GM18951 (cell line): ENCODE measurements around the gene ULK4.
"Not testable (repeated sequence)": the region's sequence is repeated elsewhere in the genome, so short reads cannot be mapped to it uniquely, and the experiment has no call there.

Source experiments
- POLR2A ChIP-seq: IDR thresholded peaks from 4 replicates; pipeline ENCODE4 v1.6.1; 2011; ENCODE audit warnings: mild to moderate bottlenecking; ENCODE audit not compliant: insufficient read length, insufficient read depth; ENCODE audit errors: extremely low read depth
- in situ Hi-C: fragments of 300-500 bp; cut with MboI; formaldehyde crosslinking; loops from one replicate; pipeline ENCODE4 v1.12.0; 2022; ENCODE audit warnings: low sequenced_read_pairs, mixed read lengths, inconsistent platforms; ENCODE audit not compliant: unreplicated experiment

ULK4 gene

DNA sequence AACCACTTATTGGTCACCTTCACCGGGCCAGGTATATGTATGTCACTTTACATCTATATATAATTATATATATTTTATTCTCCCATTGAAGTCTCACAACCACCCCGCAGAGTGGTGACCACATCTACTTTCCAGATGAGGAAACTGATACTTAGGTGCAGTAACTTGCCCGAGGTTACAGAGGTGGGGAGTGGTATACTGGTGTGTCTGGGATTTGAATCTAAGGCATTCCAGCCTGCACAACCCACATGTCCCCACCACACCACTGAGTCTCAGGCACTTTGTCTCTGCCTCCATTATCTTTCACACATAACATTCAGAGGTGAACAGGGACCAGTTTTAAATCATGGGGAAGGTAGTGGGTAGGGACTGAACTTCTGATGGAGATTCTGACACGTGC is 501.2 kb downstream of the ULK4 start:
- in situ Hi-C loops, result no loop called here
- no peak for TF ChIP-seq POLR2A

DNA sequence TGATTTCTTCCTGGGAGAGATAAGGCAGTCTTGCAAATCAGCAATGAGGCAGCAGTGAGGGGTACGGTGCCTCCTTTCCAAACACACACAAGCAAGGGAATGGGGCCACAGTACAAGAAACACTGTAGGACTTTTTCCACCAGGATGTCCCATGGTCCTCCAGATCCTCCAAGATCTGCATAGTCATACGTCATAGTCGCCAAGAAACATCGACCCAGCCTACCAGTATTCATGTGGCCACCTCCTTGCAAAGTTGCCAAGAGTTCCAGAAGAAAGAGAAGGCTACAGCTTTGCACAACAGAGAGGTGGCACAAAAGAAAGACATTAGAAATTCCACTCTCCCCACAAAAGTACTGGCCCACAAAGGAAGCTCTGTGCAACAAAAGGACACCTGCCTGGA is 504.7 kb downstream of the ULK4 start:
- no peak for TF ChIP-seq POLR2A
- in situ Hi-C loops, result no loop called here

DNA sequence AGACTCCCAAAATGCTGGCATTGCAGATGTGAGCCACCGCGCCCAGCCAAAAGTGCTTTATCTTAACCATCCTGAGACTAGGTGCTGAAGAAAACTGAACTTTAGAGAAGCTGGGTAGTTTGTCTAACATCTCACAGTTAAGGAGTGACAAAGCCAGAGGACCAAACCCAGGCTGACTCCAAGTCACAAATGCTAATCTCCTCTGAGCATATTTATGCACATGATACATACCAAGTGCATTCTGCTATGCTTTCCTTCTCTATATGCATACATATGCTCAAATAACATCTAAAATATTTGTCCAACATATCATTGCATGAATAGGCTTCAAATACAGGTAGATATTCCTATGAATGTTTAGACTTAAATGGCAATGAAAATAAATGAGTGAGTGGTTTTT is 505.7 kb downstream of the ULK4 start:
- TF ChIP-seq POLR2A, result no peak
- in situ Hi-C loops, result no loop called here

DNA sequence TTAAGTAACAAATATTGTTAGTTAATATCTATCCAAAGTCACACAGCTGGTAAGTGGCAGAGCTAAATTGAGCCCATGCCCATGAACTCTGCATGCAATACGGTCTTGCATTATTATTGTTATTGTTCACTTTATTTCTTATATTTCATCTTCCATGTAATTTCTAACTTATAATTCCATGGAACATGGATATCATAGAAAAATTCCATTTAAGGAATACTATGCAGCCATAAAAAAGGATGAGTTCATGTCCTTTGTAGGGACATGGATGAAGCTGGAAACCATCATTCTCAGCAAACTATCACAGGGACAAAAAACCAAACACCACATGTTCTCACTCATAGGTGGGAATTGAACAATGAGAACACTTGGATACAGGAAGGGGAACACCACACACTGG is 508.3 kb downstream of the ULK4 start:
- in situ Hi-C loops, result not testable (repeated sequence)

DNA sequence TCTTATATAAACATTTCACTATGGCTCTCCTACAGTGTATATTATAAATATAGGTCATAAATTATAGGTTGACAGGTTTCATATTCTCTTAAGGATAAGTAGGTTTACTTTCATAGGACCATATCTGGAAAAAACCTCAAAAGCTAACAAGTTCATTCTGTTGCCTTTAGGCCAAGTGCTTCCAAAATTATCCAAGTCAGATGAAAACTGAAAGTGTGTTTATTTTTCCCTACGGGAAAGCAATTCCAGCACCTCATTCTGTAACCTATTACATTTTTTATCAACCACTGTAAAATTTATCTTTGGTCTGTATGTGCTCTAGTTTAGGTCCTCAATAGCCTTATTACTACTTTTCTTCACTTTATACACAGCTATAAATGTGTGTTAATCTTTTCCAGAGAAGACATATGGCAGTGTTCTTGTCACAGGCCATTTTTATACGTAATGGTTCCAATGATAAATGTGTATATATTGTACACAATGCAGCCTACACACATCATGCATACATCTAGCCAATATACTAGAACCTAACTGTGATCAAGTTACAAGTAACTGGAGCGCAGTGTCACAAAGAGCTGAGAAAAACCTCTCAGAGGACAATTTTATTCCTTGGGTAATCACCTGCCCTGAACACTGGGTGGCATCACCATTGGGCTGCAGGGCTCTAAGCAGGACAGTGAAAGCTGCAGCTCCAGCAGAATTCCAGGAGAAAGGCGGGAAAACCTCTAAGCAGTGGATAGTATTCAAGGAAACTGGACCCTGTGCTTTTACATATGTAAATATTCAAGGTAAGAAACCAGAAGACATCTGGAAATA is 511.3 kb downstream of the ULK4 start:
- in situ Hi-C loops, result no loop called here
- TF ChIP-seq POLR2A, result no peak

DNA sequence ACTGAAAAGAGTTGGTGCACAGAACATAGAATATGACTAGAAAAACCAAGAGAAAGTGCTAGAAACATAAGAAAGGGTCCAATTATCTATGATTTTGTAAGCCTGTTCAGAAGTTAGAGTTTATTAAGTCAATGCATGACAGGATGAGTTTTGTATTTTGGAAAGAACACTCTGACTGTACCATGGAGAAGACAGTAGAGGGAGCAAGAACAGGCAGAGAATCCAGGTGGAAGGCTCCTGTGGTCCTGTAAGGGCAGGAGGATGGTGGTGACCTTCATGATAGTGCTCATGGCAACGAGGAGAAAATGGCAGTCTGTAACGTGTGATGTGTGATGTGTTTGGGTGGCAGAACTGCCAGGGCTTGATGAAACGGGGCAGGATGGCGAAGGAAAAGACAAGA is 513.5 kb downstream of the ULK4 start:
- TF ChIP-seq POLR2A, result no peak
- in situ Hi-C loops, result no loop called here

DNA sequence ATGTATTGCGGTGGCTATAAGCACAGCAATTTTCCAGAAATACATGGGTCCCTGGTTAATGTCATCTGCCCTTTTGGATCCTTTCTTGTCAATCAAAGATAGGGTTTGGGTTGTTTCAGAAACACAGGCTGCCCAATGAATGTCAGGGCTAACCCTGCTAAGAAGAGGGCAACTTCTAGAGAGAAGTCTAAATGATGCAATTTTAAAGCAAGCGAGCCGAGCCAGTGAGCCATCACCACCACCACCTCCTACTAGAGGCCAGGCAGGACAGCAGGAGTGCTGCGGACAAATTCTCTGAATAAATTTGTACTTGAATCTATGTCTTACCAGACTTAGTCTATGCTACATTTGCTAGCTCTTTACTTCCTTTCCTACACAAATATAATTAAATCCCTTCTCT is 514.2 kb downstream of the ULK4 start:
- TF ChIP-seq POLR2A, result no peak
- in situ Hi-C loops, result no loop called here

DNA sequence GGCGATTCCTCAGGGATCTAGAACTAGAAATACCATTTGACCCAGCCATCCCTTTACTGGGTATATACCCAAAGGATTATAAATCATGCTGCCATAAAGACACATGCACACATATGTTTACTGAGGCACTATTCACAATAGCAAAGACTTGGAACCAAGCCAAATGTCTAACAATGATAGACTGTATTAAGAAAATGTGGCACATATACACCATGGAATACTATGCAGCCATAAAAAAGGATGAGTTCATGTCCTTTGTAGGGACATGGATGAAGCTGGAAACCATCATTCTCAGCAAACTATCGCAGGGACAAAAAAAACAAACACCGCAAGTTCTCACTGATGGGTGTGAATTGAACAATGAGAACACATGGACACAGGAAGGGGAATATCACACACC is 515.6 kb downstream of the ULK4 start:
- in situ Hi-C loops, result not testable (repeated sequence)

DNA sequence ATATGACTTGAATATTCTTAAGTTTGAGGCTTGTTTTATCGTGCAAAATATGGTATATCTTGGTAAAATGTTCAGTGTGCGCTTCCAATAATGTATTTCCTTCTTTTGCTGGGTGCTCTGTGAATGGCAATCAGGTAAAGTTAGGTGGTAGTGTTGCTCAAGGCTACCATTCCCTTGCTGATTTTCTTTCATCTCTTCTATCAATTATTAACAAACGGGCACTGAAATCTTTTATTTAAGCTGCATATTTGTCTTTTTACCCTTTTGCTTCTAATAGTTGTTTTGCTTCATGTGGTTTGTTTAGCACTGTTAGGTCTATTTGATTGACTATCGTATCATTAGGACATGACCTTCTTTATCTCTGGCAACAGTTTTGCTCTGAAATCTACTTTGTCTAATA is 520.3 kb downstream of the ULK4 start:
- no peak for TF ChIP-seq POLR2A
- in situ Hi-C loops, result no loop called here

DNA sequence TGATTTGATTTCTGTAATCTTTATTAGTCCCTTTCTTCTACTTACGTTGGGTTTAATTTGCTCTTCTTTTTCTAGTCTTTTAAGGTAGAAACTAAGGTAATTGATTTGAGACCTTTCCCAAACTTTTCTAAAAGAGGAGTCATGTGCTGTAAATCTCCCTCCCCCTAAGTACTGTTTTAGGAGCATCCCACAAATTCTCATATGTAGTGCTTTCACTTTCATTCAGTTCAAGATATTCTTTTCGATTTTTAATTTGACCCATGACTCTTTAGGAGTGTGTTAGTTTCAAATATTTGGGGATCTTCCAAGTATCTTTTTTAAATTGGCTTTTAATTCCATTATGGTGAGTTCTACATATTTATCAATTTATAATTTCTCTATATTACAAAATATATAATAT is 520.8 kb downstream of the ULK4 start:
- in situ Hi-C loops, result no loop called here
- TF ChIP-seq POLR2A, result no peak

DNA sequence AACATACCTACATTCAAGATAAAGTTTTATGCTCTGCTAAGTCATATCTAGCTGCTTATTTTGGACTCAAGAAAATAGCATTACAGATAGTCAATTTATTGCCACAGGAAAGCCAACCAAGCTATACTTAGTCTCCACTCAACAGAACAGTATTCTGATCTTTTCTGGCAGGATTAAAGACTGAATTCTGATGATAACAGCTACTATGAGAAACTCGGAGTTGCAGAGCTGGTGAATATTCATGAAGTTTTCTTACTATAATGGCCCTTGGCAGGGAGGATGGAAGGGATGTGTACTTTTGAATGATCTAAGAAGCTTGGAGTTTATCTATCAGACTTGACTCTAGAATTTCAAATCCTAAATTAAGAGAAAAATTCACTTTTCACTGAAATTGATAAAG is 524.9 kb downstream of the ULK4 start:
- in situ Hi-C loops, result no loop called here
- TF ChIP-seq POLR2A, result no peak

DNA sequence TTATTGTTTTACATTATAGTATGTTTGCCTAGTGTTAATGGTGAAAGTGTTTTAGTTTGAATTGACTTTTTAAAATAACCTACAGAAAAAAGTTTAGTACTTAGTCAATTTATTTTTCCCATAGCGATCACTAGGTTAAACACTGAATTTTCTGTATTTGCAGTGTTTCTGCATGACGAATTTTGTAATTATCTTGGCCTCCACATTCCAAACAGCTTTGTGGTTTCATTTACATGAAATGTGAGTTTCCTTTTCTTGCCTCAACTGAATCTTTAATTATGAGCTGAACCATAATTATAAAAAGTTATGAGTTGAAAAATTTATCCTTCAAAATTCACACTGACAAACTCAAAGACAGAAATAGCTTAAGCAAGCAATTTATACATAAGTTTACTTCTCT is 527.1 kb downstream of the ULK4 start:
- in situ Hi-C loops, result no loop called here
- TF ChIP-seq POLR2A, result no peak

DNA sequence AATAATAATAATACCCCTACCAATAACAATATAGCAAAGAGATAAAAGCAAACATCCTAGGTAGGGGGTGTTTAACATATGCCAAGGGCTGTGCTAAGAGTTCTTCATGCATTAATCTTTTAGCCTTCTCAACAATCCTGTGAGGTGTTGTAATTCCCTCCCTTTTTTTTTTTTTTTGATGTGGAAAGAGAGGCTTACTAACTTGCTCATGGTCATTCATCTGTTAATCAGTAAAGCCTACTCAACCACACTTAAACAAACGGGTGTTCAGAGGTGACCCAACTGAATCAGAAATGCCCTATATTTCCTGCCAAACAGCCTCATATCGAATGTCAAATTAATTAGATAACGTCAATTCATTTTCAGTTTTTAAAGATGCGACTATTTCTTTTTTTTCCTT is 530.5 kb downstream of the ULK4 start:
- in situ Hi-C loops, result no loop called here
- TF ChIP-seq POLR2A, result no peak

DNA sequence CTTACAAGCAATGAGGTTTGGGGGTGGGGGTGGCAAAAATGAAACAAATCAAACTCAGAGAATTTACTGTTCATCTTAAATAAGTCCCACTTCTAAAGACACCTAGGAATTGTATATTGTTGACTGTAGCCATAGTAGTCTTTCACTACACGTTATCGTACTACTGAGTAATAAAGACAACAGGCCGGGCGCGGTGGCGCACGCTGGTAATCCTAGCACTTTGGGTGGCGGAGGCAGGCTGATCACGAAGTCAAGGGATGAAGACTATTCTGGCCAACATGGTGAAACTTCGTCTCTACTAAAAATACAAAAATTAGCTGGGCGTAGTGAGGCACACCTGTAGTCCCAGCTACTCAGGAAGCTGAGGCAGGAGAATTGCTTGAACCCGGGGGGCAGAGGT is 531.0 kb downstream of the ULK4 start:
- no peak for TF ChIP-seq POLR2A
- in situ Hi-C loops, result no loop called here

DNA sequence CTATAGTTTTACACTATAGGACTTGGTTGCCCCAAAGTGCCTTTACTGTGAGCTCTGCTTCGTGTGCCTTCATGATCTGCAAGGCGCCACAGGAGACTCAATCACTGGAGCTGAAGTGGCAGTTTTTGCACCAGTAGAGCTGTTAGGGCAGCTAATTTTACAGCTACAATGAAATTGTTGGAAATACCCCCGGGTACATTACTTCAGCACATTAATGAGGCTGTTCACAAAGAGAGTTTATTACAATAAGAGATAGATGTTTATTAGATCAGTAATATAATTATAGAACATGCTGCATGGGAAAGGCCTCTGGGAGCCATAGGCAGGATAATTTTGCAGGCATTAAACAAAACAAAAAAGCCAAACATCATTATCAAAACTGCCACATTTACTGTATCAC is 531.5 kb downstream of the ULK4 start:
- in situ Hi-C loops, result no loop called here

More for the DNA sequence above, 531.5 kb downstream of the ULK4 start:
- no peak for TF ChIP-seq POLR2A
